ENCODE data around the gene SLC17A2.

Gene SLC17A2

GRCh38 chr6:25916789-25917490 lies 13.6 kb downstream of the SLC17A2 start:
- H3K27me3 ChIP-seq (ENCODE audit: insufficient read depth, low read length), result no peaks in the 10 kb centered on the region
- H3K4me1 ChIP-seq (ENCODE audit: control insufficient read depth, insufficient read depth, low read length, unreplicated experiment), result no peaks in the 10 kb centered on the region
- no peaks in the 10 kb centered on the region for H3K79me2 ChIP-seq (ENCODE audit: control insufficient read depth, insufficient read depth, low read length, unreplicated experiment)
- no peaks in the 10 kb centered on the region for H3K36me3 ChIP-seq (ENCODE audit: insufficient read depth, low read length)
- H3K27ac ChIP-seq (ENCODE audit: low read depth, low read length), result no peak overlapping the region
- no peak overlapping the region for H3K4me3 ChIP-seq (ENCODE audit: low read depth, low read length)
- H2AFZ ChIP-seq (ENCODE audit: low read length, unreplicated experiment), result no peak overlapping the region

GRCh38 chr6:25916330-25916729 lies 14.2 kb downstream of the SLC17A2 start:
- H3K36me3 ChIP-seq (ENCODE audit: insufficient read depth, low read length), result no peaks in the 10 kb centered on the region
- no peak overlapping the region for H3K27ac ChIP-seq (ENCODE audit: low read depth, low read length)

GRCh38 chr6:25913741-25914140 lies 16.8 kb downstream of the SLC17A2 start:
- Histone ChIP-seq H3K27me3 (ENCODE audit: insufficient read depth, low read length) (no peaks in the 10 kb centered on the region), H3K36me3 (ENCODE audit: insufficient read depth, low read length) (no peaks in the 10 kb centered on the region), H3K27ac (ENCODE audit: low read depth, low read length) (no peak overlapping the region), H2AFZ (ENCODE audit: low read length, unreplicated experiment) (no peak overlapping the region), H3K4me1 (ENCODE audit: control insufficient read depth, insufficient read depth, low read length, unreplicated experiment) (no peaks in the 10 kb centered on the region), H3K4me3 (ENCODE audit: low read depth, low read length) (no peak overlapping the region), H3K79me2 (ENCODE audit: control insufficient read depth, insufficient read depth, low read length, unreplicated experiment) (no peaks in the 10 kb centered on the region)

More at GRCh38 chr6:25916330-25916729, 14.2 kb downstream of the SLC17A2 start:
- no peaks in the 10 kb centered on the region for H3K4me1 ChIP-seq (ENCODE audit: control insufficient read depth, insufficient read depth, low read length, unreplicated experiment)
- no peak overlapping the region for H3K4me3 ChIP-seq (ENCODE audit: low read depth, low read length)
- no peaks in the 10 kb centered on the region for H3K27me3 ChIP-seq (ENCODE audit: insufficient read depth, low read length)
- no peak overlapping the region for H2AFZ ChIP-seq (ENCODE audit: low read length, unreplicated experiment)
- H3K79me2 ChIP-seq (ENCODE audit: control insufficient read depth, insufficient read depth, low read length, unreplicated experiment), result no peaks in the 10 kb centered on the region

- H3K4me3 ChIP-seq (ENCODE audit: low read depth, low read length), result no peak overlapping the region
- H3K36me3 ChIP-seq (ENCODE audit: insufficient read depth, low read length), result no peaks in the 10 kb centered on the region
- H3K79me2 ChIP-seq (ENCODE audit: control insufficient read depth, insufficient read depth, low read length, unreplicated experiment), result no peaks in the 10 kb centered on the region
- H3K27ac ChIP-seq (ENCODE audit: low read depth, low read length), result no peak overlapping the region
- H3K4me1 ChIP-seq (ENCODE audit: control insufficient read depth, insufficient read depth, low read length, unreplicated experiment), result no peaks in the 10 kb centered on the region
- no peak overlapping the region for H2AFZ ChIP-seq (ENCODE audit: low read length, unreplicated experiment)
- no peaks in the 10 kb centered on the region for H3K27me3 ChIP-seq (ENCODE audit: insufficient read depth, low read length)
Observed at GRCh38 chr6:25911351-25911750, 19.1 kb downstream of the SLC17A2 start.

DNA sequence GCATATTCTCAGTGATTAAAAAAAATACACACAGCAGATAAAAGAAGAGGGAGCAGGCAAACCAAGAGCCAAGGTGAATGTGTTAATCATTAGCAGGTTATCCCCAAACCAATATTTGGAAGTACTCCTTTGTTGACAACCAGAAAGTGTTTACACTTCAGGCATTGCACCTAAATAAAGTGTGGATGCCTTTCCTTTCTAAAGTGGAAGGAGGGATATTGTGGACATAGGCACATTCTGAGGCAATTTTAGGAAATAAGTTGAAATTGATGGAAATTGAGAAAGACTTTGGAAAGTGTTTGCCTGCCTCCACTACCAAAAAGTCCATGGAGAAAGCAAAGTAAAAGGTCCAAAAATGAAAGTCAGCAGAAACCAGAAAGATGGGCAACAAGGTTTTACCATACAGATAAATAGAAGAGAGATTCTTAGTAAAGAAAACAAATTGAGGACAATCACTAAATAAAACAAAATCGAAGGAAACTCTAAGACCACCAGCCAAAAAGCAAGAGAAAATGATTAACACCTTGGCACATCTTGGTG lies 22.9 kb downstream of the SLC17A2 start:
- H2AFZ ChIP-seq (ENCODE audit: low read length, unreplicated experiment), result no peak overlapping the region
- H3K36me3 ChIP-seq (ENCODE audit: insufficient read depth, low read length), result no peaks in the 10 kb centered on the region
- H3K79me2 ChIP-seq (ENCODE audit: control insufficient read depth, insufficient read depth, low read length, unreplicated experiment), result no peaks in the 10 kb centered on the region
- H3K4me3 ChIP-seq (ENCODE audit: low read depth, low read length), result no peak overlapping the region
- no peaks in the 10 kb centered on the region for H3K4me1 ChIP-seq (ENCODE audit: control insufficient read depth, insufficient read depth, low read length, unreplicated experiment)
- no peak overlapping the region for H3K27ac ChIP-seq (ENCODE audit: low read depth, low read length)
- no peaks in the 10 kb centered on the region for H3K27me3 ChIP-seq (ENCODE audit: insufficient read depth, low read length)

GRCh38 chr6:25903467-25904099 lies 26.9 kb downstream of the SLC17A2 start:
- H2AFZ ChIP-seq (ENCODE audit: low read length, unreplicated experiment), result no peak overlapping the region
- H3K79me2 ChIP-seq (ENCODE audit: control insufficient read depth, insufficient read depth, low read length, unreplicated experiment), result no peaks in the 10 kb centered on the region
- H3K36me3 ChIP-seq (ENCODE audit: insufficient read depth, low read length), result no peaks in the 10 kb centered on the region
- no peak overlapping the region for H3K27ac ChIP-seq (ENCODE audit: low read depth, low read length)
- no peak overlapping the region for H3K4me3 ChIP-seq (ENCODE audit: low read depth, low read length)
- no peaks in the 10 kb centered on the region for H3K4me1 ChIP-seq (ENCODE audit: control insufficient read depth, insufficient read depth, low read length, unreplicated experiment)
- no peaks in the 10 kb centered on the region for H3K27me3 ChIP-seq (ENCODE audit: insufficient read depth, low read length)

DNA sequence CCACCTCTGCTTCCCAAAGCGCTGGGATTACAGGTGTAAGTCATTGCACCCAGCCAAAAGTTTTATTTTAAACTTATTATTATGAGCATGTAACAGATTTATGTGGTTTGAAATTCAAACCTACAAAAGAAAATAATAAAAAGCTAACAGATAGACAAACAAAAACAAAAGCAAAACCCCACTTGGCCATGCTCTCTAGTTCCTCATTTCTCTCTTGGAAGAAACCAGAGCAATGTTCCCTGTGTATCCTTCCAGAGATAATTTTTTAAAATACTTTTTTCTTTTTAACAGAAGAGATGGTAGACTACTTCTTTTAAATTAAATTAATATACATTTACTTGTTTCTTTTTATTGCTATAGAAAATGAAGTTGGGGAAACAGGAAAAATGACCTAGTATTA lies 28.4 kb downstream of the SLC17A2 start:
- H2AFZ ChIP-seq (ENCODE audit: low read length, unreplicated experiment), result no peak overlapping the region
- no peak overlapping the region for H3K27ac ChIP-seq (ENCODE audit: low read depth, low read length)
- no peaks in the 10 kb centered on the region for H3K79me2 ChIP-seq (ENCODE audit: control insufficient read depth, insufficient read depth, low read length, unreplicated experiment)
- H3K36me3 ChIP-seq (ENCODE audit: insufficient read depth, low read length), result no peaks in the 10 kb centered on the region
- no peaks in the 10 kb centered on the region for H3K27me3 ChIP-seq (ENCODE audit: insufficient read depth, low read length)
- H3K4me3 ChIP-seq (ENCODE audit: low read depth, low read length), result no peak overlapping the region
- no peaks in the 10 kb centered on the region for H3K4me1 ChIP-seq (ENCODE audit: control insufficient read depth, insufficient read depth, low read length, unreplicated experiment)

- H3K4me1 ChIP-seq (ENCODE audit: control insufficient read depth, insufficient read depth, low read length, unreplicated experiment), result no peaks in the 10 kb centered on the region
- no peak overlapping the region for H3K27ac ChIP-seq (ENCODE audit: low read depth, low read length)
- no peaks in the 10 kb centered on the region for H3K27me3 ChIP-seq (ENCODE audit: insufficient read depth, low read length)
- no peak overlapping the region for H3K4me3 ChIP-seq (ENCODE audit: low read depth, low read length)
- no peak overlapping the region for H2AFZ ChIP-seq (ENCODE audit: low read length, unreplicated experiment)
- no peaks in the 10 kb centered on the region for H3K36me3 ChIP-seq (ENCODE audit: insufficient read depth, low read length)
- H3K79me2 ChIP-seq (ENCODE audit: control insufficient read depth, insufficient read depth, low read length, unreplicated experiment), result no peaks in the 10 kb centered on the region
Observed at GRCh38 chr6:25900843-25901242, 29.6 kb downstream of the SLC17A2 start.

- Histone ChIP-seq H3K4me1 (ENCODE audit: control insufficient read depth, insufficient read depth, low read length, unreplicated experiment) (no peaks in the 10 kb centered on the region), H3K79me2 (ENCODE audit: control insufficient read depth, insufficient read depth, low read length, unreplicated experiment) (no peaks in the 10 kb centered on the region), H3K27ac (ENCODE audit: low read depth, low read length) (no peak overlapping the region), H3K27me3 (ENCODE audit: insufficient read depth, low read length) (no peaks in the 10 kb centered on the region), H3K4me3 (ENCODE audit: low read depth, low read length) (no peak overlapping the region), H3K36me3 (ENCODE audit: insufficient read depth, low read length) (no peaks in the 10 kb centered on the region), H2AFZ (ENCODE audit: low read length, unreplicated experiment) (no peak overlapping the region)
Observed at GRCh38 chr6:25899580-25900408, 30.7 kb downstream of the SLC17A2 start.

- no peaks in the 10 kb centered on the region for H3K36me3 ChIP-seq (ENCODE audit: insufficient read depth, low read length)
- H2AFZ ChIP-seq (ENCODE audit: low read length, unreplicated experiment), result no peak overlapping the region
- H3K4me3 ChIP-seq (ENCODE audit: low read depth, low read length), result no peak overlapping the region
- no peaks in the 10 kb centered on the region for H3K27me3 ChIP-seq (ENCODE audit: insufficient read depth, low read length)
- no peak overlapping the region for H3K27ac ChIP-seq (ENCODE audit: low read depth, low read length)
- H3K79me2 ChIP-seq (ENCODE audit: control insufficient read depth, insufficient read depth, low read length, unreplicated experiment), result no peaks in the 10 kb centered on the region
- no peaks in the 10 kb centered on the region for H3K4me1 ChIP-seq (ENCODE audit: control insufficient read depth, insufficient read depth, low read length, unreplicated experiment)
Observed at GRCh38 chr6:25899123-25899522, 31.4 kb downstream of the SLC17A2 start.
